COR-L47 (cell line): ENCODE data around the gene IBA57.

Experiments used
- DNase-seq: peaks from one replicate; lab custom pipeline; 2025; lab: John Stamatoyannopoulos, UW

The IBA57 gene

DNA sequence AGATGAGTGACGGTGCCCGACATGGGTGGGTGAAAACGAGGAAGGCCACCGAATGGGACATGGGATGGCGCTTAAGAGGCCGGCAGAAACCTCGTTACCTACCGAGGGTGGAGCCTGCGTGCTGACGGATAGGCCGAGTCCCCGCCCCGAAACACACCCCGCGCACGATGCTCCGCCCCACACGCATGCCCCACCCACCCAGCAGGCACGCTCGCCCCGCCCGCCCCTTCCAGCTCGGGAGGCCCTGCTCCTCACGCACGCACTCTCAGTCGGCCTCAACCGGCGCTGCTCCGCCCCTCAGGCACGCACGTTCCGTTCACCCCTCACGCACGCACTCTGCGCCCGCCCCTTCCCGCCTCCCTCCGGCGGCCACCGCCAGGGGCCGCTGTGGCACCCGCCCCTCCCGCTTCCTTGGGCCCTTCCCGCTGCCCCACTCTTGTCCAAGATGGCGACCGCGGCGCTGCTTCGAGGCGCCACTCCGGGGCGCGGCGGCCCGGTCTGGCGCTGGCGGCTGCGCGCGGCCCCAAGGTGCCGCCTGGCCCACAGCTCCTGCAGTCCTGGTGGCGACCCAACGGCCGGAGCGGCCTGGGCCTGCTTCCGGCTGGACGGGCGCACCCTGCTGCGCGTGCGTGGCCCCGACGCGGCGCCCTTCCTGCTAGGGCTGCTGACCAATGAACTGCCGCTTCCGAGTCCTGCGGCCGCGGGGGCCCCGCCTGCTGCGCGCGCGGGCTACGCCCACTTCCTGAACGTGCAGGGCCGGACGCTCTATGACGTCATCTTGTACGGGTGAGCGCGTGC lies at the start of gene IBA57:
Gene IBA57, plus strand, starts transcription at position 433 of the 798 bp plus-strand sequence. Its CDS starts 13 bp downstream, at position 446.
- DNase-seq = peak; percentile 96

GRCh38 chr1:228117335-228117734 lies 48.3 kb upstream of the IBA57 start:
- DNase-seq = no peak

DNA sequence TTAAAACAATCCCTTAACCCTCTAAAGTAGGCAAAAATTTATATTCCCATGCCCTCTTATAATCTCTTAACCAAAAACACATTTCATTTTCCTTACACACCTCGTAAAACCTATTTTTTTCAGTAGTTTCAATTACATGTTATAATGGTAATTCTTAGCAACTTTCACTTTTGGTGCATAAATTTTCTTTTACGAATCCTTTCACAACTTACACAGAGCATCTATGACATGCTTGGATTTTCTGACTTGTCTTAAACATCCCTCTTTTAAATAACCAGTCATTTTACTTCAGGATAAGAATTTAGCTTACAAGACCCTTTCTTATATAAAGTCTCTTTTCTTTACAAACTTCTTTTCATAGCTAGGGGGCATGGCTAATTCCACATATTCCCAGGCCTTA lies 47.6 kb upstream of the IBA57 start:
- DNase-seq = no peak

GRCh38 chr1:228120351-228120750 lies 45.3 kb upstream of the IBA57 start:
- DNase-seq = no peak

- DNase-seq = no peak
These were observed 44.6 kb upstream of the IBA57 start for GRCh38 chr1:228120857-228121489.

GRCh38 chr1:228122921-228123441 lies 42.6 kb upstream of the IBA57 start:
- no peak for DNase-seq

- no peak for DNase-seq
These were observed 42.1 kb upstream of the IBA57 start for GRCh38 chr1:228123505-228123904.

GRCh38 chr1:228125185-228125584 lies 40.4 kb upstream of the IBA57 start:
- DNase-seq = no peak

GRCh38 chr1:228131766-228132165 lies 33.8 kb upstream of the IBA57 start:
- no peak for DNase-seq

DNA sequence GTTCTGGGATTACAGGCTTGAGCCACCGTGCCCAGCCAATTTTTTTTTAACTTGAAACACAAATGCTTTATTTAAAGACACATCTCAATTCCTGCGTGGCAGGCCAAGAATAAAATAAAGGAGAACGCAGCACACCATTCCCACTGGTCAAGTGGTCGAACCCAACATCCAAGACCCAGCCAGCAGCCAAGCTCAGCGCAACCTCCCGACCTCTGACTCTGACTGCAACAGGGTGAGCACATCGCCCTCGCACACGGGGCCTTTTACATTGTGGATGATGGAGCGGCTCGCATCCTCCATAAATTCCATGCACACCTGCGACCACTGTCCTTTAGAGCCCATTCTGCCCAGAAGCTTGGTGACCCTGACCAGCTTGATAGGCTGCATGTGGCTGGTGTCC lies 31.0 kb upstream of the IBA57 start:
- no peak for DNase-seq

- DNase-seq = no peak
These were observed 28.7 kb upstream of the IBA57 start for GRCh38 chr1:228136901-228137300.

DNA sequence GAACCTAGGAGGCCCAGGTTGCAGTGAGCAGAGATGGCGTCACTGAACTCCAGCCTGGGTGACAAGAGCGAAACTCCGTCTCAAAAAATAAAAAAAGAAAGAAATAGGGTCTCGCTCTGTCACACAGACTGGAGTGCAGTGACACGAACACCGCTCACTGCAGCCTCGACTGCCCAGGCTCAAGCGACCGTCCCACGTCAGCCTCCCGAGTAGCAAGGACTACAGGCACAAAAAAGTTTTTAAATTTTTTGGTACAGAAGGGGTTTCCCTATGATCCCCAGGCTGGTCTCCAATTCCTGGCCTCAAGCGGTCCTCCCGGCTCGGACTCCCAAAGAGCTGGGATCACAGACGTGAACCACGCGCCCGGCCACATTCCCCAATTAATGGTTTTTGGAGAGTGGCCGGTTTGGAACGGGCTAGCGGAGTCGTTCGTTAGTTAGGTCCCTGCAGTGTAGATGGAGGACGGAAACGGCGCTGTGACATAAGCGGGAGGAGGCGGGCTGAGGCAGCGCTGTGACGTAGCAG lies 26.1 kb upstream of the IBA57 start:
- DNase-seq = no peak

GRCh38 chr1:228139931-228140723 lies 25.5 kb upstream of the IBA57 start, which contains the start of gene GUK1:
Gene GUK1 (plus strand): TSS chr1:228140279. CDS start chr1:228140303, 24 bp downstream.
- DNase-seq = peak; percentile 99

DNA sequence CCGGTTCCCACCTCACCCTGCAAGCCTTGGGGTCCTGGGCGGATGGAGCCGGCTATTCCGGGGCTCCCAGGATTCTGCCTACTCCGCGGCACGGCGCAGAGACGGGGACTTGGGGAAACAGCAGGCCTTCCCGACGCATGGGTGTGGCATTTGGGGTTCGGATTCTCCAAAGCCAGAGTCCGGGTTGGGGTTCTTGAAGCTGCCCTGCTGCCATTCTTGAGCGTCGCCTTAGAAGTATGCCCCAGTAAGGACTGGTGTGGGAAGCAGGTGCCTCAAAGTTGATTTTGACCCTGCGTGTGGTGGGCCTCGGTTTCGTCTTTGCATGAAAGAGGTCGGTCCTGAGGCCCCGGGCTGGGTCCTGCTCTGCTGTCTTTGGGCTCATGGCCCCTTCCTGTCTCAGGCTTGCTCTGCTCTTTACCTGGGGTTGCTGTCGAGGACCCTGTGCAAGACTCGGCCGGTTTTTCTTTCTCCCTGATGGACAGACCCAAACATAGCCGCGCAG lies 24.8 kb upstream of the IBA57 start:
- no peak for DNase-seq

GRCh38 chr1:228141226-228142044 lies 24.2 kb upstream of the IBA57 start:
- peak; percentile 56 for DNase-seq

- no peak for DNase-seq
These were observed 23.4 kb upstream of the IBA57 start for GRCh38 chr1:228142155-228142691.

DNA sequence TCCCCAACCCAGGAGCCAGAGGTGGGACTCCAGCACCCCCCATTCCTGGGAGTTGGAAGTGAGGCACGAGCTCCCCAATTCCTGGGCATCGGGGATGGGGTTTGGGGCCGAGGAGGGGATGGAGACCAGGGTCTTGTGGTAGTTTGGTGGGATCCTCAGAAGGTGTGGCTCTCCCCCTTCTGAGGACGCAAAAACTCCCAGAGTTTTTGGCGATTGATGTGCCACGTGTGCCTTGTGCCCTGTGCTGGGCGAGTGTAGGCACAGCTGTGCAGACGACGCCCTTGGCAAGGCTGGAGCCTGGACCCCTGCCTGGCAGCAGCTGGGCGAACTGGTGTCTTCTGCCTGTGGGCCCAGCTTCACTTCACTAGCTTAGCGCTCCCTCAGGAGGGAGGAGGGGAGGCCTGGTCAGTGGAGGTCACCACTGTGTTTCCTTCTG lies 22.9 kb upstream of the IBA57 start:
- peak; percentile 11 for DNase-seq

DNA sequence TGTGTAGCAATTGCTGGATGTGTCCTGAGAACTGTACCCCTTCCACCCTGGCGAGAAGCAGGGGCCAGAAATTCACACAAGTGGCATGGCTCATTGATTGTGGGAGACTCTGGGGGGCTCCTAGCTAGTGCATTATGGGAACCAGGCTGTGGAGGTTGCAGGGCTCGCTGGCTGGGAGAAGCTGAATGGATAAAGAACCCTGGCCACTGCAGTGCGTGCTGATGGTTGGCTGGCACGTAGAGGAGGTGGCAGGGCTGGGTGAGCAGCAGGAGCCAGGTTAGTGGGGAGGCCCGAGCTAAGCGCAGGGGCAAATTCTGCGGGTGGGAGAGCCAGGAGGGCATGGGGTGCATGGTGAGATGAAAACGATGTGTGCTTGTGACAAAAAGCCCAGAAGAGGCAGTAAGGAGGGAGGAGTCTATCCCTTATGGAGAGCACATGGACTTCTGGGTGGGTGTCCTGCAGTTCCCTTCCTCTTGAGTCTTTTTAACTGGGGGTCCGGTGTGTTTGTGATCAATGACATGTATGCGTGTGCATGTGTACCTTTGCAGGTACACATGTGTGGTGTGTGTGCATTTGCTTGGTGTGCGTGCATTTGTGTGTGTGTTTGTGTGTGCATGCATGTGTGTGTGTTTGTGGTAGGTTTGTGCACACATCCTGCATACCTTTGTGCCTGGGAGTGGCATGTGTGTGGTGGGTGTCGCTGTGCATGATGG lies 22.0 kb upstream of the IBA57 start:
- no peak for DNase-seq

- no peak for DNase-seq
These were observed 21.2 kb upstream of the IBA57 start for GRCh38 chr1:228144193-228144992.
